ENCODE results near the gene SLC1A3.
"Not testable (repeated sequence)": the region's sequence is repeated elsewhere in the genome, so short reads cannot be mapped to it uniquely, and the experiment has no call there.

The SLC1A3 gene

DNA sequence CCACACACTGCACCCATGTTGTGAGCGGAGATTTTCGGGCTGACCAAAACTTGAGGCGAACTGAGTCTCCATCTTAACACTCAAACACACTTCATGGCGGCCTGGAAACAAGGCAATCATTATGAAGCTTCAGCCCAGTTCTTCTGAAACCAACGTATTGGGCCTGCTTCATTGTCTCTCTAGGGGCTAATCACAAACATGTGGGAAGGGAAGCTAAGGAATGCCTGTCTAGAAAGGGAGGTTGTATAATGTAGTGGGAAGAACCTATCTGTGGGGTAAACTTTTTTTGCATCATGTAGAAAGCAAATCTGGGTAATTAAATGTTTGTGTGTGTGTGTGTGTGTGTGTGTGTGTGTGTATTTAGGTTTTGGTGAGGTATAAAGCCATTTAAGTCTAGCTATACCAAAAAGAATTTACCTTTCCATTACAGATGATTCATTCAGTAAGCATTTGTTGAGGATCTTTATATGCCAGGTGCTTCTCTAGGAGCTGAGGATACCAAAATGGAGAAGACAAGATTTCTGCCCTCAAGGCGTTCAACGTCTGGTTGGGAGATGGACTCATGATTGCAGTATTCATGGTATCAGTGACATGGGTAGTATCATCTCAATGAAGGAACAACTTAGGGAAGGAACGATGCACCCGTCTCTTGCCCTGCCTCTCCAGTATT lies 29.4 kb downstream of the SLC1A3 start:
- Histone ChIP-seq H3K4me1 (ENCODE audit: control insufficient read depth, insufficient read depth, low read length) (peaks cover 28% of the 10 kb centered on the region), H3K9me3 (ENCODE audit: control insufficient read depth, low read length) (no peaks in the 10 kb centered on the region), H3K27me3 (replicated peaks; ENCODE audit: control insufficient read depth, insufficient read depth, low read length) (no peaks in the 10 kb centered on the region), H3K4me3 (ENCODE audit: low read length) (no peak overlapping the region), H3K9ac (ENCODE audit: low read length) (no peak overlapping the region), H3K36me3 (ENCODE audit: control insufficient read depth, insufficient read depth, low read length, severe bottlenecking) (peaks cover 29% of the 10 kb centered on the region)
- DNase-seq (ENCODE audit: low read depth): no peak

GRCh38 chr5:36637101-36637500 lies 30.7 kb downstream of the SLC1A3 start:
- no peak overlapping the region for H3K9ac ChIP-seq (ENCODE audit: low read length)

DNA sequence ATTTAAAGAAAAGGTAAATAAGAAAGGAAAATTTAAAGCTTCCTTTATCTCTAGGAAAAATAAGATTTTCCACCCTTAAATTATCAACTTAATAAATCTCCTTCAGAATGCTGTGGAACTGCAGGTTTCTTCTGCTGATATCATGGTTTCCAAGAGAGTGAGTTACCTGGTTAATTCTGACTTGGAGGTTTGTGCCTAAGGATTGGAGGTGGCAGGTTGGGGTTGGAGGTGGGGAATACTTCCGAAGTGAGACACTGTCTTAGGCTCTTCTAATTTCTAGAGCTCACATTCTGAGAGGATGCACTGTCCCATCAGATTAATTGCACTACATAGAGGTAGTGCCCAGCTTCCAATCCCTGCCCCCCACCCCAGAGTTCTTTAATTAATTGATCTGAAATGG lies 31.1 kb downstream of the SLC1A3 start:
- no peaks in the 10 kb centered on the region for H3K27me3 ChIP-seq (replicated peaks; ENCODE audit: control insufficient read depth, insufficient read depth, low read length)

More at GRCh38 chr5:36637101-36637500, 30.7 kb downstream of the SLC1A3 start:
- H3K9me3 ChIP-seq (ENCODE audit: control insufficient read depth, low read length): no peaks in the 10 kb centered on the region
- H3K4me3 ChIP-seq (ENCODE audit: low read length): no peak overlapping the region
- H3K4me1 ChIP-seq (ENCODE audit: control insufficient read depth, insufficient read depth, low read length): peaks cover 20% of the 10 kb centered on the region
- peaks cover 29% of the 10 kb centered on the region for H3K36me3 ChIP-seq (ENCODE audit: control insufficient read depth, insufficient read depth, low read length, severe bottlenecking)
- DNase-seq (ENCODE audit: low read depth): no peak
- H3K27me3 ChIP-seq (replicated peaks; ENCODE audit: control insufficient read depth, insufficient read depth, low read length): no peaks in the 10 kb centered on the region

DNA sequence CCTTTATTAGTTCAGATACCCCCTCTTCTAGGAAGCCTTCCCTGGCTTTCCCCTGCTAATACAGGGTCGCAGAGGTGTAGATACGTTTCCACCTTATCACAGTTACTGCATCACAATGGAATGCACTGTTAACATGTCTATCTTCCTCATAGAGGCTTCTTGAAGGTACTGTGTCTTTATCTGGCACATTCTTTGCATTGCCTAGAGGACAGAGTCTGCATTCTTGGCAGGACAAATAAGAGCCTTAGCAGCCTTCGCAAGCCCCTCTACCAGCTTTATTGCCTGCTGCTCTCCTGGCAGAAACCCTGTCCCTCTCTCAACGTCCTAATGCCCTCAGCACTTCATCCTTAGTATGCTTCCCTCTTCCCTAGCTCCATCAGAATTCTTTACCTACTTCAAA lies 31.6 kb downstream of the SLC1A3 start:
- Histone ChIP-seq H3K36me3 (ENCODE audit: control insufficient read depth, insufficient read depth, low read length, severe bottlenecking) (peaks cover 29% of the 10 kb centered on the region), H3K4me1 (ENCODE audit: control insufficient read depth, insufficient read depth, low read length) (peaks cover 11% of the 10 kb centered on the region), H3K9me3 (ENCODE audit: control insufficient read depth, low read length) (no peaks in the 10 kb centered on the region), H3K9ac (ENCODE audit: low read length) (no peak overlapping the region), H3K4me3 (ENCODE audit: low read length) (no peak overlapping the region), H3K27me3 (replicated peaks; ENCODE audit: control insufficient read depth, insufficient read depth, low read length) (no peaks in the 10 kb centered on the region)
- DNase-seq (ENCODE audit: low read depth): no peak

More for the DNA sequence above, 31.1 kb downstream of the SLC1A3 start:
- peaks cover 16% of the 10 kb centered on the region for H3K4me1 ChIP-seq (ENCODE audit: control insufficient read depth, insufficient read depth, low read length)
- DNase-seq (ENCODE audit: low read depth): no peak
- peaks cover 29% of the 10 kb centered on the region for H3K36me3 ChIP-seq (ENCODE audit: control insufficient read depth, insufficient read depth, low read length, severe bottlenecking)
- H3K9ac ChIP-seq (ENCODE audit: low read length): no peak overlapping the region
- no peaks in the 10 kb centered on the region for H3K9me3 ChIP-seq (ENCODE audit: control insufficient read depth, low read length)
- H3K4me3 ChIP-seq (ENCODE audit: low read length): no peak overlapping the region

DNA sequence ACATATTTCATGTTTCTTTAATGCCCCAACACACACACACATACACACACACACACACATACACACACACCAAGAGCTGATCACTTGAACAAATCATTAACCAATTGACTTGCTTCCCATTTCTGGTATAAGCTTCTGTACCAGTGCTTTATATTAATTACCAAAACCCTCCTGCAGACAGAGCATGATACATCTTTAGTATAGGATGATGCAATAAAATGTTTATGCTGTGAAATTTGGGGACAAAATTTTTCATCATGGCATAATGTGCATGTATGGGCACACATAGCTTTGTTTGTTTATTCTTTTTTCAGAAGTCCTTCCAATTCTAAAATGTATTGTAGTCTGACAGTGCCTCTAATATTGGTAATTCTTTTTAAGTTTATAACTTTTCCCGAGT lies 34.5 kb downstream of the SLC1A3 start:
- Histone ChIP-seq H3K4me3 (ENCODE audit: low read length) (no peak overlapping the region), H3K4me1 (ENCODE audit: control insufficient read depth, insufficient read depth, low read length) (peaks cover 6% of the 10 kb centered on the region), H3K27me3 (replicated peaks; ENCODE audit: control insufficient read depth, insufficient read depth, low read length) (no peaks in the 10 kb centered on the region), H3K36me3 (ENCODE audit: control insufficient read depth, insufficient read depth, low read length, severe bottlenecking) (peaks cover 18% of the 10 kb centered on the region), H3K9ac (ENCODE audit: low read length) (no peak overlapping the region), H3K9me3 (ENCODE audit: control insufficient read depth, low read length) (no peaks in the 10 kb centered on the region)
- DNase-seq (ENCODE audit: low read depth): peak; percentile 7

GRCh38 chr5:36641431-36641830 lies 35.0 kb downstream of the SLC1A3 start:
- peaks cover 19% of the 10 kb centered on the region for H3K36me3 ChIP-seq (ENCODE audit: control insufficient read depth, insufficient read depth, low read length, severe bottlenecking)
- no peak for DNase-seq (ENCODE audit: low read depth)
- peaks cover 7% of the 10 kb centered on the region for H3K4me1 ChIP-seq (ENCODE audit: control insufficient read depth, insufficient read depth, low read length)
- H3K9me3 ChIP-seq (ENCODE audit: control insufficient read depth, low read length): no peaks in the 10 kb centered on the region
- no peak overlapping the region for H3K4me3 ChIP-seq (ENCODE audit: low read length)
- no peaks in the 10 kb centered on the region for H3K27me3 ChIP-seq (replicated peaks; ENCODE audit: control insufficient read depth, insufficient read depth, low read length)
- no peak overlapping the region for H3K9ac ChIP-seq (ENCODE audit: low read length)

DNA sequence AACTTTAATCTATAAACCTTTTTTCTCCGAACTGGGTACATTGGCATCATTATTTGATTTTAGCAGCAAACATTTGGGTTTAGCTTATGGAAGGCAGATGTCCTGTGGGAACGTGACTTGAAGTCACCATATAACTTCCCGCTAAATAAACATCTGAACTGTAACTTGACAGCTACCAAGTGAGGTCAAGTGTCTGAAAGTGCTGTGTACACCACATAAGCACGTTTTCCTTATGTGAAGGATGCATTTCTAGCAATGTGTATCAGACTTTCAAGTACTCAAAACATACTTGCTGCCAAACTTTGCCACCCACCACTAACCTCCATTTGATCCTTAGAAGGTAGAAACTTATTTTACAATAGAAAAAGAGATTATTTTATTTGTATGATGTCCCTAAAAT lies 35.7 kb downstream of the SLC1A3 start:
- Histone ChIP-seq H3K9me3 (ENCODE audit: control insufficient read depth, low read length) (no peaks in the 10 kb centered on the region), H3K9ac (ENCODE audit: low read length) (no peak overlapping the region), H3K36me3 (ENCODE audit: control insufficient read depth, insufficient read depth, low read length, severe bottlenecking) (peaks cover 15% of the 10 kb centered on the region), H3K27me3 (replicated peaks; ENCODE audit: control insufficient read depth, insufficient read depth, low read length) (no peaks in the 10 kb centered on the region), H3K4me3 (ENCODE audit: low read length) (no peak overlapping the region), H3K4me1 (ENCODE audit: control insufficient read depth, insufficient read depth, low read length) (peaks cover 12% of the 10 kb centered on the region)
- DNase-seq (ENCODE audit: low read depth): no peak

- Histone ChIP-seq H3K9ac (ENCODE audit: low read length) (no peak overlapping the region), H3K36me3 (ENCODE audit: control insufficient read depth, insufficient read depth, low read length, severe bottlenecking) (peaks cover 14% of the 10 kb centered on the region), H3K27me3 (replicated peaks; ENCODE audit: control insufficient read depth, insufficient read depth, low read length) (no peaks in the 10 kb centered on the region), H3K9me3 (ENCODE audit: control insufficient read depth, low read length) (no peaks in the 10 kb centered on the region), H3K4me1 (ENCODE audit: control insufficient read depth, insufficient read depth, low read length) (peaks cover 12% of the 10 kb centered on the region), H3K4me3 (ENCODE audit: low read length) (no peak overlapping the region)
- no peak for DNase-seq (ENCODE audit: low read depth)
These were observed 36.8 kb downstream of the SLC1A3 start for GRCh38 chr5:36643162-36643561.

GRCh38 chr5:36643841-36644240 lies 37.4 kb downstream of the SLC1A3 start:
- not testable (repeated sequence) for H3K27me3 ChIP-seq (replicated peaks; ENCODE audit: control insufficient read depth, insufficient read depth, low read length); H3K9me3 ChIP-seq (ENCODE audit: control insufficient read depth, low read length); H3K4me3 ChIP-seq (ENCODE audit: low read length); H3K9ac ChIP-seq (ENCODE audit: low read length); DNase-seq (ENCODE audit: low read depth)
- Histone ChIP-seq H3K36me3 (ENCODE audit: control insufficient read depth, insufficient read depth, low read length, severe bottlenecking) (peaks cover 12% of the 10 kb centered on the region), H3K4me1 (ENCODE audit: control insufficient read depth, insufficient read depth, low read length) (peaks cover 12% of the 10 kb centered on the region)

GRCh38 chr5:36644727-36645126 lies 38.3 kb downstream of the SLC1A3 start:
- Histone ChIP-seq H3K36me3 (ENCODE audit: control insufficient read depth, insufficient read depth, low read length, severe bottlenecking) (peaks cover 7% of the 10 kb centered on the region), H3K4me1 (ENCODE audit: control insufficient read depth, insufficient read depth, low read length) (peaks cover 12% of the 10 kb centered on the region), H3K9ac (ENCODE audit: low read length) (no peak overlapping the region), H3K27me3 (replicated peaks; ENCODE audit: control insufficient read depth, insufficient read depth, low read length) (no peaks in the 10 kb centered on the region), H3K4me3 (ENCODE audit: low read length) (no peak overlapping the region), H3K9me3 (ENCODE audit: control insufficient read depth, low read length) (no peaks in the 10 kb centered on the region)
- DNase-seq (ENCODE audit: low read depth): no peak

DNA sequence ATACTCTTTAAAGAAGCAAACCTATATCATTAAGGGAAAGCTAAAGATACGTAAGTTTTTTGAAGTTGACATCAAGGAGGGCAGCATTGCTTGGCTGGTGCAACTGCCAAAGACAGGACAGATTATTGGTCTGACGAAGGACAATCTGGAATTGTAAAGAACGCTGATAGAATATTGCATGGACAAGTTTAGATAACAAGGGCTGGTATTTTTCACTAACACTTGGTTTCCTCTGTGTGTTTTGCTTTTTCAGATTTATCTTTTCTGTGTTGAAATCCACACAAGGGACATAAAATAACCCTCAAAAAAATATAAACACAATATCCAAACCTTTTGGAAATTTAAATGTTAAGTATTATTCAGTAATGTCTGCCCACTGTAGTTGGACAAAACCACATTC lies 39.7 kb downstream of the SLC1A3 start:
- Histone ChIP-seq H3K36me3 (ENCODE audit: control insufficient read depth, insufficient read depth, low read length, severe bottlenecking) (peaks cover 3% of the 10 kb centered on the region), H3K9me3 (ENCODE audit: control insufficient read depth, low read length) (no peaks in the 10 kb centered on the region), H3K27me3 (replicated peaks; ENCODE audit: control insufficient read depth, insufficient read depth, low read length) (no peaks in the 10 kb centered on the region), H3K4me3 (ENCODE audit: low read length) (no peak overlapping the region), H3K9ac (ENCODE audit: low read length) (no peak overlapping the region), H3K4me1 (ENCODE audit: control insufficient read depth, insufficient read depth, low read length) (peaks cover 9% of the 10 kb centered on the region)
- DNase-seq (ENCODE audit: low read depth): no peak

DNA sequence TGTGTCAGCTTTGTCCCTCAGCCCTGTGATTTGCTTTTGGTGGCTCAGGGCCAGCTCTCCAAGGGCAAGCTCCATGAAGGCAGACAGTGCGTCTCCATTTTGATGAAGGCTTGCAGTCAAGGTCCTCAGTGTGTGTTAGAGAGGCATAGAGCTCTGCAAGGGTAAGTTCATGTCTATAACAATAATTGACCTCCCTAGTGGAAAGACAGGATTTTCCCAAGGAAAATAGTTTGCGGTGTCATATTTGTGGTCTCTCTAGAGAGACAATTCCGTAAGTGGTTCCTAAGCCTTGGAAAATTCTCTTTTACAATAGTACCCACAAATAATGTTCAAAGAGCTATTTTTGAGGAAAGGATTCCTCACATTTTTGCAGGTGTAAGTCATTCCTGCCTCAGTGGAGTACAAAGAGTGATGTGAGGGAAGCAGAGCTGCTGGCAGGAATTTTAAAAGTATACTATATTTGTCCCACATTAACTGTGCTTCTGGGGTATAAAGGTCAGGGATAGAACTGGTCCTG lies 40.2 kb downstream of the SLC1A3 start:
- Histone ChIP-seq H3K9ac (ENCODE audit: low read length) (no peak overlapping the region), H3K4me1 (ENCODE audit: control insufficient read depth, insufficient read depth, low read length) (peaks cover 7% of the 10 kb centered on the region), H3K9me3 (ENCODE audit: control insufficient read depth, low read length) (no peaks in the 10 kb centered on the region), H3K4me3 (ENCODE audit: low read length) (no peak overlapping the region), H3K36me3 (ENCODE audit: control insufficient read depth, insufficient read depth, low read length, severe bottlenecking) (peaks cover 3% of the 10 kb centered on the region), H3K27me3 (replicated peaks; ENCODE audit: control insufficient read depth, insufficient read depth, low read length) (no peaks in the 10 kb centered on the region)
- DNase-seq (ENCODE audit: low read depth): no peak
